ENCODE data around the gene DCST1.

The DCST1 gene

GRCh38 chr1:155001675-155002463 is 31.8 kb upstream of the DCST1 start:
- peak; percentile 95 for DNase-seq (ENCODE audit: low read depth, low spot score)
- WGBS (ENCODE audit: insufficient coverage, insufficient read length): no CpG with 5 or more reads among the region's 38 CpGs
- H3K27me3 ChIP-seq (ENCODE audit: control insufficient read depth, insufficient read depth, low read length): no peaks in the 10 kb centered on the region
- H3K4me3 ChIP-seq (ENCODE audit: low read length): peak overlapping the region; percentile 51; the same call in 1 of the 2 replicates
- H3K36me3 ChIP-seq (ENCODE audit: control insufficient read depth, insufficient read depth, low read length): no peaks in the 10 kb centered on the region
- peaks cover 4% of the 10 kb centered on the region for H3K4me1 ChIP-seq (ENCODE audit: control insufficient read depth, insufficient read depth, low read length)
- H3K27ac ChIP-seq (ENCODE audit: low read length): no peak overlapping the region
- H3K9me3 ChIP-seq (ENCODE audit: control insufficient read depth, insufficient read depth, low read length): no peaks in the 10 kb centered on the region

DNA sequence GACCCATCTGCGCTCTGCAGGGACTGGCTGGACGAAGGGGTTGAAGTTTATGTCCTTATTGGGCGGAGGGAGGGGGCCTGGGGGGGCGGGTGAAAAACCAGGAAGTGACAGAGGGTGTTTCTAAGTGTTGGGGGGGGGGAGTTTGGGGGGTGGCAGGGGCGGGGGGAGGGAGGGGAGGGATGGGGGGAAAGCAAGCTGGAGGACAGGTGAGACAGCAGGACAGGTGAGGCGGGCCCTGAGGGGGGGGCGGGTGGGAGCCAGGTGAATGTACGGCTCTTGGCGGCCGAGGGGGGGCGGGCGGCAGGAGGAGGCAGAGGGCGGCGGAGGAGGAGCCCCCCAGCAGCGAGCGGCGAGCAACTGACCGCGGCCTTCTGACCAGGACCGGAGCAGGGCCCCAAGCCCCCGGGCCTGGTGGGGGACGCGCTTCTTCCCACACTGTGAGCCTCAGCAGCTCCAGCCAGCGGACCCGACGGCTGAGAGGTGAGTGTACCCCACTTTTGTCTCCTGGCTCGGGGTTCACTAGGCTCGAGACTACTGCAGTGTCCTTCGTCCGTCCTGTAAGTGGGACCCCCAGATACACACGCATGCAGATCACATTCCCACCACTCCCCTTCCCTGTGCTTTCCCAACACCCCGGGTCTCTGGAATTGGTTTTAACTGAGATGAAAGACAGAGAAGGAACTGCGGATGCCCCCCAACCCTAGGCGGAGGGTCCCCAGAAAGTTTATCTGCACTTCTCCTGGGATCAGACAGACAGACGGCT is 31.0 kb upstream of the DCST1 start, which contains the start of gene ZBTB7B:
ZBTB7B (plus strand) TSS at position 339 of the 763 bp plus-strand sequence. CDS start 11,859 bp downstream, outside the sequence.
- peaks cover 4% of the 10 kb centered on the region for H3K4me1 ChIP-seq (ENCODE audit: control insufficient read depth, insufficient read depth, low read length)
- no peaks in the 10 kb centered on the region for H3K9me3 ChIP-seq (ENCODE audit: control insufficient read depth, insufficient read depth, low read length)
- H3K4me3 ChIP-seq (ENCODE audit: low read length): peak within 1 kb of the TSS; percentile 81
- no CpG with 5 or more reads among the region's 35 CpGs for WGBS (ENCODE audit: insufficient coverage, insufficient read length)
- no peaks in the 10 kb centered on the region for H3K27me3 ChIP-seq (ENCODE audit: control insufficient read depth, insufficient read depth, low read length)
- no peak for DNase-seq (ENCODE audit: low read depth, low spot score)
- H3K36me3 ChIP-seq (ENCODE audit: control insufficient read depth, insufficient read depth, low read length): no peaks in the 10 kb centered on the region
- H3K27ac ChIP-seq (ENCODE audit: low read length): no peak within 1 kb of the TSS

- no peak for DNase-seq (ENCODE audit: low read depth, low spot score)
- no CpG with 5 or more reads among the region's 37 CpGs for WGBS (ENCODE audit: insufficient coverage, insufficient read length)
- H3K4me3 ChIP-seq (ENCODE audit: low read length): peak overlapping the region; percentile 81
- no peaks in the 10 kb centered on the region for H3K36me3 ChIP-seq (ENCODE audit: control insufficient read depth, insufficient read depth, low read length)
- no peaks in the 10 kb centered on the region for H3K9me3 ChIP-seq (ENCODE audit: control insufficient read depth, insufficient read depth, low read length)
- H3K27ac ChIP-seq (ENCODE audit: low read length): no peak overlapping the region
- H3K27me3 ChIP-seq (ENCODE audit: control insufficient read depth, insufficient read depth, low read length): no peaks in the 10 kb centered on the region
- H3K4me1 ChIP-seq (ENCODE audit: control insufficient read depth, insufficient read depth, low read length): peaks cover 7% of the 10 kb centered on the region
These were observed 30.3 kb upstream of the DCST1 start for GRCh38 chr1:155003227-155003765.

DNA sequence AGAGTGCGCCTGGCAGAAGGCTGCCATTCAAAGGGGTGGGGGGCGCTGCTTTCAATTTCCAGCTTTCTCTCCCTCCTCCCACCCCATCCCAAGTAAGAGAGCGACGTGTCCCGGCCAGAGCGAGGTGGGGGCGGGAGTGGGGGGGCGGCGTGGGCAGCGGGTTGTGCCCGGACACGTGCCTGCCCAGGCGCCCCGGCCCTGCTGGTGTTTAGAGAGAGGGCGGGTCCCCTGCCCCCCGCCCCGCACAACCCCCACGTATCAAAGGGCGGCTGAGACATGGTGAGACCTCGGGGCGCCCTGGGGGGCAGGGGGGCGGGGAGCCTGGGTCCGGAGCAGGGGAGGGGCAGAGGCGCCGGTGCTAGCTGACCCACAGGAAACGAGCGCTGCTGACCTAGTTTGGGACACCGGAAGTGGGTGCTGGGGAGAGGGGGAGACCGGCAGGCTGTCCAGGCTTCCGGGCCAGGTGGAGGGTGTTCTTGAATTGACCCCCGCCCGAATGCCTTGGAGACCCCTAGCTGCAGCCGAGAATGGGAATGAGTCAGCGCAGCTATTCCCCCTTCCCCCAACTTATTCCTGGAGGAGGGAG is 29.8 kb upstream of the DCST1 start:
- Histone ChIP-seq H3K4me1 (ENCODE audit: control insufficient read depth, insufficient read depth, low read length) (peaks cover 11% of the 10 kb centered on the region), H3K4me3 (ENCODE audit: low read length) (peak overlapping the region; percentile 81; the same call in 1 of the 2 replicates), H3K27me3 (ENCODE audit: control insufficient read depth, insufficient read depth, low read length) (no peaks in the 10 kb centered on the region), H3K36me3 (ENCODE audit: control insufficient read depth, insufficient read depth, low read length) (no peaks in the 10 kb centered on the region), H3K9me3 (ENCODE audit: control insufficient read depth, insufficient read depth, low read length) (no peaks in the 10 kb centered on the region), H3K27ac (ENCODE audit: low read length) (no peak overlapping the region)
- no peak for DNase-seq (ENCODE audit: low read depth, low spot score)
- WGBS (ENCODE audit: insufficient coverage, insufficient read length): no CpG with 5 or more reads among the region's 34 CpGs

GRCh38 chr1:155004352-155005075 is 29.1 kb upstream of the DCST1 start:
- H3K36me3 ChIP-seq (ENCODE audit: control insufficient read depth, insufficient read depth, low read length): no peaks in the 10 kb centered on the region

DNA sequence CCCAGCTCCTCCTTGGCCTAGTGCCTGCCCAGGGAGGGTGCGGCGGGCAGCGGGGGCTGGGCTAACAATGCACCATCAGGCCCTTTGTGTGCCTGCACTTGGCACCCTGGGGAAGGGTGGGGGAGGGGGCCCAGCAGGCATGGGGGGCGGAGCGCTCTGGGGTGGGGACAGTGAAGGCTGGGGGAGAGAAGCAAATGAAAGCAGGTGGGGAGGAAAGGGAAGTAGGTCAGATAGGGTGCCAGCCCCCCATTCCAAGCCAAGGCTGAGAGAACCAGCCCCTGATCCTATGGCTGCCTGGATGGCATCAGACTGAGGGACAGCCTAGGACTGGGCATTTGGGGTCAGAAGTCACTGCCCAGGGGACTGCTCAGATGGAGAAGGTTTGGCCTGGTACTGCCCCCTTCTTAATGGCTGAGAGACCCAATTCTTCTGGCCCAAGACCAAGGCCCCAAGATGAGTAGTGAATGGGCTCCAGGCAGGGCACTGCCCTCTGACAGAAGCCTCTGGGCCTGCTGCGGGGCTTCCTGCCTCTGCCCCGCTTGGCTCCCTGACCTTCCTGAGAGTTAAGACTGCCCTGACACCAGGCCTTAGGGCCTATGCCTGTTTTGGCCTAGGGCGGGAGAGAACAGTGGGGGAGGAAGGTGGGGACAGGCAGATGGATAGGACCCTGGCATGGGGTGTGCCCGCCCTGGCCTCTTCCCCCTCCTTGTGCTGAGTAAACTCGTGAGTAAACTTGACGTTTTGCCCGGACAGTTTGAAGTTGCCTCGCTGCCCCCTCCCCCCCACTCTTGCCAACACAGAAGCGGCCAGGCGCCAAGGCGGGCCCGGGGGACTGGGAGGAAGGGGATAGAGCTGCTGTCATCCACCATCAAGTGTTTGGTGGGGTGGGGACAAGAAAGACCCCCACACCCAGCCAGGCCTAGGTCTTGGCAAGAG is 28.3 kb upstream of the DCST1 start:
- no peak overlapping the region for H3K27ac ChIP-seq (ENCODE audit: low read length)
- H3K4me3 ChIP-seq (ENCODE audit: low read length): no peak overlapping the region

More at GRCh38 chr1:155004352-155005075, 29.1 kb upstream of the DCST1 start:
- Histone ChIP-seq H3K27ac (ENCODE audit: low read length) (no peak overlapping the region), H3K4me3 (ENCODE audit: low read length) (peak overlapping the region; percentile 81; the same call in 1 of the 2 replicates), H3K9me3 (ENCODE audit: control insufficient read depth, insufficient read depth, low read length) (no peaks in the 10 kb centered on the region), H3K27me3 (ENCODE audit: control insufficient read depth, insufficient read depth, low read length) (no peaks in the 10 kb centered on the region), H3K4me1 (ENCODE audit: control insufficient read depth, insufficient read depth, low read length) (peaks cover 15% of the 10 kb centered on the region)
- no peak for DNase-seq (ENCODE audit: low read depth, low spot score)
- no CpG with 5 or more reads among the region's 5 CpGs for WGBS (ENCODE audit: insufficient coverage, insufficient read length)

GRCh38 chr1:155006601-155007101 is 27.0 kb upstream of the DCST1 start:
- peaks cover 20% of the 10 kb centered on the region for H3K4me1 ChIP-seq (ENCODE audit: control insufficient read depth, insufficient read depth, low read length)
- no peak overlapping the region for H3K27ac ChIP-seq (ENCODE audit: low read length)

More for the DNA sequence above, 28.3 kb upstream of the DCST1 start:
- peaks cover 18% of the 10 kb centered on the region for H3K4me1 ChIP-seq (ENCODE audit: control insufficient read depth, insufficient read depth, low read length)
- WGBS (ENCODE audit: insufficient coverage, insufficient read length): no CpG with 5 or more reads among the region's 17 CpGs
- H3K27me3 ChIP-seq (ENCODE audit: control insufficient read depth, insufficient read depth, low read length): no peaks in the 10 kb centered on the region
- no peaks in the 10 kb centered on the region for H3K9me3 ChIP-seq (ENCODE audit: control insufficient read depth, insufficient read depth, low read length)
- DNase-seq (ENCODE audit: low read depth, low spot score): no peak
- H3K36me3 ChIP-seq (ENCODE audit: control insufficient read depth, insufficient read depth, low read length): no peaks in the 10 kb centered on the region

DNA sequence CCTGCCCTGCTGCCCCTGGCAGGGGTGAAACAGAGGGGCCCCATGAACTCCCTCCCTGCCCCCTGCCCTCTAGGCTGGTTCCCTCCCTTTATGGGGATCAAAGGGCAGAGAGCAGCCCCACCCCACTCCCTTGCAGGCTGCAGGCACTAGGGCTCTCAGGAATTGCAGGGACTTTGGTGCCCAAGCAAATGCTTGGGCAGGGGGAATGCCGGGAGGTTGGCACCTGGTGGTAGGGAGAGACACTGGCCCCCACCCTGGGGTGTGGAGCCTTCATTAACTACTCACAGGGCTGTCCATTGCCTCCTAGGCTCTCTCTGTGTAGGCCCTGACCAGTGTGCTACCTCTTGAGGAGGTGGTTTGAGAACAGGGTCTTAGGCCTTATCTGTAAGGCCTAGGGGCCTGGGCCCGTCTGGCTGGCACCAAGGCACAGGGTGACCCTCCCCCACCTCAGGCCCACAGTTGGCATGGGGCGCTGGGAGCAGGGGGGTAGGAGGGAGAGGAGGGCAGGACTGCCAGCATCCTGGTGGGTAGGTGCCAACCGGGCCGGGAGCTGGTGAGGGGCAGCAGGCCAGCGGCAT is 26.3 kb upstream of the DCST1 start:
- Histone ChIP-seq H3K9me3 (ENCODE audit: control insufficient read depth, insufficient read depth, low read length) (no peaks in the 10 kb centered on the region), H3K36me3 (ENCODE audit: control insufficient read depth, insufficient read depth, low read length) (no peaks in the 10 kb centered on the region), H3K27me3 (ENCODE audit: control insufficient read depth, insufficient read depth, low read length) (no peaks in the 10 kb centered on the region), H3K4me3 (ENCODE audit: low read length) (no peak overlapping the region), H3K27ac (ENCODE audit: low read length) (no peak overlapping the region), H3K4me1 (ENCODE audit: control insufficient read depth, insufficient read depth, low read length) (peaks cover 21% of the 10 kb centered on the region)
- WGBS (ENCODE audit: insufficient coverage, insufficient read length): no CpG with 5 or more reads among the region's 6 CpGs
- DNase-seq (ENCODE audit: low read depth, low spot score): no peak

More at GRCh38 chr1:155006601-155007101, 27.0 kb upstream of the DCST1 start:
- DNase-seq (ENCODE audit: low read depth, low spot score): no peak
- Histone ChIP-seq H3K4me3 (ENCODE audit: low read length) (no peak overlapping the region), H3K36me3 (ENCODE audit: control insufficient read depth, insufficient read depth, low read length) (no peaks in the 10 kb centered on the region), H3K27me3 (ENCODE audit: control insufficient read depth, insufficient read depth, low read length) (no peaks in the 10 kb centered on the region), H3K9me3 (ENCODE audit: control insufficient read depth, insufficient read depth, low read length) (no peaks in the 10 kb centered on the region)
- no CpG with 5 or more reads among the region's 2 CpGs for WGBS (ENCODE audit: insufficient coverage, insufficient read length)

Data from iPS DF 6.9 (cell line).